ENCODE results near the gene LRP1.

- no peak for TF ChIP-seq CTCF (IDR thresholded peaks at IDR 0.05; ENCODE audit: low read length)
- TF ChIP-seq EZH2 (optimal IDR thresholded peaks at IDR 0.05; ENCODE audit: low read depth, low read length), result no peak
Measured at GRCh38 chr12:57170408-57170807, 42.1 kb downstream of the LRP1 start.

All from MM.1S (cell line).